HFF-Myc (cell line): ENCODE data around the gene DIP2B.

Source experiments
- DNase-seq: peaks from one replicate; pipeline ENCODE4 v3.0.0-alpha.2; 2011; ENCODE audit warnings: low read depth; ENCODE audit errors: extremely low read depth
- H3K4me3 ChIP-seq: replicated peaks from 2 replicates; pipeline ENCODE4 v1.5.1; 2011; ENCODE audit warnings: low read depth, mild to moderate bottlenecking, control low read depth, low read length
- CTCF ChIP-seq: IDR thresholded peaks from 2 replicates; pipeline ENCODE4 v1.5.1; 2012; ENCODE audit warnings: mild to moderate bottlenecking, low read depth, low read length, control low read depth; ENCODE audit errors: missing control alignments

The DIP2B gene

GRCh38 chr12:50699154-50699553 is 194.4 kb downstream of the DIP2B start:
- H3K4me3 ChIP-seq: no peak overlapping the region
- TF ChIP-seq CTCF: no peak
- no peak for DNase-seq

GRCh38 chr12:50699940-50700339 is 195.2 kb downstream of the DIP2B start:
- H3K4me3 ChIP-seq: no peak overlapping the region
- DNase-seq: no peak
- no peak for TF ChIP-seq CTCF

GRCh38 chr12:50706606-50707005 is 201.8 kb downstream of the DIP2B start:
- no peak for DNase-seq
- no peak for TF ChIP-seq CTCF
- H3K4me3 ChIP-seq: no peak overlapping the region

- H3K4me3 ChIP-seq: no peak overlapping the region
- no peak for TF ChIP-seq CTCF
- DNase-seq: no peak
Observed at GRCh38 chr12:50707396-50707795, 202.6 kb downstream of the DIP2B start.

GRCh38 chr12:50708631-50709030 is 203.8 kb downstream of the DIP2B start:
- DNase-seq: no peak
- no peak overlapping the region for H3K4me3 ChIP-seq
- no peak for TF ChIP-seq CTCF

- no peak overlapping the region for H3K4me3 ChIP-seq
- TF ChIP-seq CTCF: no peak
- no peak for DNase-seq
Observed at GRCh38 chr12:50711121-50711520, 206.3 kb downstream of the DIP2B start.

- H3K4me3 ChIP-seq: no peak overlapping the region
- no peak for DNase-seq
- TF ChIP-seq CTCF: no peak
Observed at GRCh38 chr12:50715174-50715573, 210.4 kb downstream of the DIP2B start.
